GM12865 (cell line): ENCODE data around the gene NPFFR1.

Experiments used
- DNase-seq: peaks from one replicate; pipeline ENCODE4 v3.0.0; 2010; ENCODE audit warnings: low read depth
- H3K4me3 ChIP-seq: 2 replicates; pipeline ENCODE4 v1.5.1; 2011; ENCODE audit warnings: mild to moderate bottlenecking, low read depth, low read length, control low read depth
- CTCF ChIP-seq: IDR thresholded peaks from 2 replicates; pipeline ENCODE4 v1.5.1; 2011; ENCODE audit warnings: low read length, control low read depth, low read depth, inconsistent platforms; ENCODE audit not compliant: insufficient read depth; ENCODE audit errors: missing control alignments

NPFFR1 gene

GRCh38 chr10:70289739-70290138, 5.9 kb upstream of the NPFFR1 start:
- no peak overlapping the region for H3K4me3 ChIP-seq
- DNase-seq, result no peak
- no peak for TF ChIP-seq CTCF

GRCh38 chr10:70286616-70287015, 2.8 kb upstream of the NPFFR1 start:
- no peak for DNase-seq
- H3K4me3 ChIP-seq, result no peak overlapping the region
- no peak for TF ChIP-seq CTCF

- no peak for TF ChIP-seq CTCF
- H3K4me3 ChIP-seq, result no peak overlapping the region
- DNase-seq, result no peak
These were observed 1.6 kb upstream of the NPFFR1 start for GRCh38 chr10:70285476-70285831.

GRCh38 chr10:70284542-70285475, 1.0 kb upstream of the NPFFR1 start:
- TF ChIP-seq CTCF, result no peak
- no peak overlapping the region for H3K4me3 ChIP-seq
- no peak for DNase-seq

GRCh38 chr10:70283071-70283444, 746 bp downstream of the NPFFR1 start:
- no peak for TF ChIP-seq CTCF
- H3K4me3 ChIP-seq, result no peak overlapping the region
- DNase-seq, result no peak

- TF ChIP-seq CTCF, result no peak
- DNase-seq, result no peak
- H3K4me3 ChIP-seq, result no peak overlapping the region
These were observed 2.2 kb downstream of the NPFFR1 start for GRCh38 chr10:70281609-70282008.

- TF ChIP-seq CTCF, result no peak
- no peak for DNase-seq
- H3K4me3 ChIP-seq, result no peak overlapping the region
These were observed 3.7 kb downstream of the NPFFR1 start for GRCh38 chr10:70280099-70280498.
